Breast epithelium (tissue), 4 donors: Measurements from ENCODE around the gene KCMF1. TPM values are rescaled to one million over a fixed set of nuclear protein-coding genes. Genes with fewer than 3 reads are reported as not detected.

Source experiments
- DNase-seq, 2 donors: peaks; one replicate each; pipeline ENCODE4 v3.0.0-alpha.2; 2019; ENCODE audit warnings: low spot score in 2 of 2
- H3K27ac ChIP-seq, 2 donors: fragments of 200-600 bp; sonication (generic) in 1 of 2; one replicate each; pipeline ENCODE4 v1.5.1; 2016 to 2019; ENCODE audit warnings: mild to moderate bottlenecking in 1 of 2
- H3K27me3 ChIP-seq, 2 donors: fragments of 200-600 bp; sonication (generic) in 1 of 2; one replicate each; pipeline versions ENCODE4 v1.5.1 to v1.6.0; 2017 to 2019; ENCODE audit warnings: control low read depth in 1 of 2, mild to moderate bottlenecking in 1 of 2
- H3K36me3 ChIP-seq: fragments of 200-600 bp; one replicate; pipeline ENCODE4 v1.5.1; 2019
- H3K4me1 ChIP-seq, 2 donors: fragments of 200-600 bp; sonication (generic); one replicate each; pipeline ENCODE4 v1.5.1; 2016 to 2019; ENCODE audit warnings: control low read depth in 1 of 2
- H3K4me3 ChIP-seq, 3 donors: fragments of 200-600 bp; sonication (generic); 1 replicate in 2 of 3; 2 replicates in 1 of 3; pipeline ENCODE4 v1.5.1; 2016 to 2019; ENCODE audit warnings: mild to moderate bottlenecking in 3 of 3, moderate library complexity in 2 of 3
- H3K9me3 ChIP-seq, 2 donors: fragments of 200-600 bp; sonication (generic) in 1 of 2; one replicate each; pipeline ENCODE4 v1.5.1; 2016 to 2019; ENCODE audit warnings: control low read depth in 1 of 2
- CTCF ChIP-seq, 3 donors: fragments of 450-650 bp; IDR thresholded peaks; one replicate each; pipeline ENCODE4 v1.5.1; 2016 to 2017; ENCODE audit warnings: antibody characterized with exemption in 3 of 3, mild to moderate bottlenecking in 3 of 3, moderate library complexity in 3 of 3
- POLR2A ChIP-seq: fragments of 450-650 bp; IDR thresholded peaks from one replicate; pipeline ENCODE4 v1.6.1; 2016; ENCODE audit warnings: antibody characterized with exemption, mild to moderate bottlenecking, moderate library complexity
- POLR2AphosphoS5 ChIP-seq, 3 donors: sonication (generic); formaldehyde crosslinking; IDR thresholded peaks; one replicate each; pipeline ENCODE4 v1.6.1; 2017; ENCODE audit warnings: antibody characterized with exemption in 3 of 3
- intact Hi-C: fragments of 100-400 bp; cut with DNase I; formaldehyde crosslinking; loops from one replicate; pipeline ENCODE4 v1.15.1; 2023; ENCODE audit warnings: low total_unique reads
- total RNA-seq, 3 donors: library from RNA; depleted of rRNA; stranded (reverse); fragments of >200 nt; gene quantifications; one replicate each; pipeline ENCODE4 v1.1.0, GENCODE V29; 2016

Gene KCMF1
- total RNA-seq, 3 donors from 2014 or later: 35.7 to 68.6 (median 49.3) TPM

- Histone ChIP-seq H3K9me3 (no peaks in the 10 kb centered on the region), H3K27ac (peak overlapping the region in 1 of 2 donors; percentile 22), H3K4me1 (no peaks in the 10 kb centered on the region), H3K36me3 (no peaks in the 10 kb centered on the region), H3K4me3 (no peak overlapping the region), H3K27me3 (no peaks in the 10 kb centered on the region)
- DNase-seq: no peak
- intact Hi-C loops: no loop called here
- TF ChIP-seq CTCF (IDR thresholded peaks at IDR 0.05): no peak
- no peak for TF ChIP-seq POLR2AphosphoS5 (IDR thresholded peaks at IDR 0.05)
- no peak for TF ChIP-seq POLR2A
Measured at GRCh38 chr2:85019121-85019520, 48.2 kb downstream of the KCMF1 start.

DNA sequence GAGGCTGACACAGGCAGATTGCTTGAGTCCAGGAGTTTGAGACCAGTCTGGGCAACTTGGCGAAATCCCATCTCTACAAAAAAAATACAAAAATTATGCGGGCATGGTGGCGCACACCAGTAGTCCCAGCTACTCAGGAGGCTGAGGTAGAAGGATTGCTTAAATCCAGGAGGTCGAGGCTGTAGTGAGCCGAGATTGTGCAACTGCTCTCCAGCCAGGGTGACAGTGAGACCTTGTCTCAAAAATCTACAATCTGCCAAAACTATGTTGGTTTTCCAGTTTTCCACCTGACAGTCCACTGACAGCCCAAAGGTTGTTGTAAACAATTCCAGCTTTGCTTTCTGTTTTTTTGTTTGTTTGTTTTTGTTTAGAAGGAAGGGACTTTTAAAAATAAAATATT is 51.3 kb downstream of the KCMF1 start:
- no peak overlapping the region for H3K27ac ChIP-seq
- H3K36me3 ChIP-seq: no peaks in the 10 kb centered on the region
- no peak overlapping the region for H3K4me3 ChIP-seq
- DNase-seq: no peak
- no peaks in the 10 kb centered on the region for H3K4me1 ChIP-seq
- TF ChIP-seq POLR2AphosphoS5 (IDR thresholded peaks at IDR 0.05) (no peak), POLR2A (no peak), CTCF (IDR thresholded peaks at IDR 0.05) (no peak)
- intact Hi-C loops: no loop called here
- no peaks in the 10 kb centered on the region for H3K27me3 ChIP-seq
- no peaks in the 10 kb centered on the region for H3K9me3 ChIP-seq

DNA sequence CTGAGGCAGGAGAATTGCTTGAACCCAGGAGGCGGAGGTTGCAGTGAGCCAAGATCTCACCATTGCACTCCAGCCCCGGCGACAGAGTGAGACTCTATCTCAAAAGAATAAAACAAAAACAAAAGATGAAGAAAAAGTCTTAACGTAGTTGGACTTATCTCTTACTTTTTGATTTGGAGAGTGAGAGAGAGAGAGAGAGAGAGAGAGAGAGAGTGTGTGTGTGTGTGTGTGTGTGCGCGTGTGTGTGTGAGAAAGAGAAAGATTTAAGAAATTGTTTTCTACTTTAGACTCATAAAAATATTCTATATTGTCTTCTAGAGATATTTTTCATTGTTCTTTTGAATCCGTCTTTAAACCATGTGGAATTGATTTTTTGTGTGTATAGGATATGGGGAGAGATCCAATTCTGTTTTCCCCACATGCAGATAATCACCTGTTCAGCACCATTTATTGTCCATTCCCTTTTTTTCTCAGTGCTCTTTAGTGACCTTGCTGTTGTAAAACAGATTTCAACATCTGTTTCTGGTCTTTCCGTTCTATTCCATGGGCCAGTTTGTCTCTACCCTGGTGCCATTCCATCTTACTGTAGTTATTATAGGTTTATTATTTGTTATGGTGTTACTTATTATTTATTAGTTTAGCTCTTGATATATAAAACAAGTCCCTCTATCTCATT is 53.5 kb downstream of the KCMF1 start:
- Histone ChIP-seq H3K4me1 (no peaks in the 10 kb centered on the region), H3K9me3 (no peaks in the 10 kb centered on the region)
- intact Hi-C loops: no loop called here

GRCh38 chr2:85032621-85033020 is 61.7 kb downstream of the KCMF1 start:
- intact Hi-C loops: no loop called here

More for the DNA sequence above, 53.5 kb downstream of the KCMF1 start:
- DNase-seq: no peak
- H3K27me3 ChIP-seq: no peaks in the 10 kb centered on the region
- TF ChIP-seq POLR2A (no peak), CTCF (IDR thresholded peaks at IDR 0.05) (no peak), POLR2AphosphoS5 (IDR thresholded peaks at IDR 0.05) (no peak)
- no peaks in the 10 kb centered on the region for H3K36me3 ChIP-seq
- no peak overlapping the region for H3K4me3 ChIP-seq
- H3K27ac ChIP-seq: no peak overlapping the region

More at GRCh38 chr2:85032621-85033020, 61.7 kb downstream of the KCMF1 start:
- no peaks in the 10 kb centered on the region for H3K4me1 ChIP-seq
- H3K27me3 ChIP-seq: no peaks in the 10 kb centered on the region
- no peak overlapping the region for H3K4me3 ChIP-seq
- no peaks in the 10 kb centered on the region for H3K36me3 ChIP-seq
- TF ChIP-seq CTCF (IDR thresholded peaks at IDR 0.05): no peak
- no peak for TF ChIP-seq POLR2A
- TF ChIP-seq POLR2AphosphoS5 (IDR thresholded peaks at IDR 0.05): no peak
- no peak for DNase-seq
- no peak overlapping the region for H3K27ac ChIP-seq
- no peaks in the 10 kb centered on the region for H3K9me3 ChIP-seq
